Right lobe of liver (tissue), 6 donors: ENCODE results near the gene OSBPL2. TPM values are rescaled to one million over a fixed set of nuclear protein-coding genes. Genes with fewer than 3 reads are reported as not detected.

Experiments used
- ATAC-seq, 4 donors: fragments of 200-7000 bp; cut with Tn5 transposase; one replicate each; pipeline ENCODE4 v1.9.1; 2020; ENCODE audit warnings: mild to moderate bottlenecking in 4 of 4, moderate library complexity in 4 of 4
- DNase-seq, 3 donors: peaks; one replicate each; pipeline ENCODE4 v3.0.0-alpha.2; 2020
- H3K27ac ChIP-seq, 3 donors: fragments of 200-600 bp; one replicate each; pipeline ENCODE4 v1.8.0; 2022
- H3K27me3 ChIP-seq, 2 donors: fragments of 200-600 bp; one replicate each; pipeline ENCODE4 v1.8.0; 2022
- H3K36me3 ChIP-seq, 4 donors: fragments of 200-600 bp; sonication (generic) in 1 of 4; one replicate each; pipeline versions ENCODE4 v1.5.1 to v1.8.0; 2017 to 2022; ENCODE audit warnings: control low read depth in 1 of 4
- H3K4me1 ChIP-seq, 4 donors: fragments of 200-600 bp; sonication (generic) in 1 of 4; one replicate each; pipeline versions ENCODE4 v1.5.1 to v1.8.0; 2017 to 2022; ENCODE audit warnings: control low read depth in 1 of 4
- H3K4me3 ChIP-seq, 3 donors: fragments of 200-600 bp; one replicate each; pipeline ENCODE4 v1.8.0; 2022
- H3K9me3 ChIP-seq, 4 donors: fragments of 200-600 bp; sonication (generic) in 1 of 4; one replicate each; pipeline versions ENCODE4 v1.5.1 to v1.8.0; 2017 to 2022; ENCODE audit warnings: control low read depth in 1 of 4
- POLR2A ChIP-seq: fragments of 450-650 bp; IDR thresholded peaks from one replicate; pipeline ENCODE4 v1.6.1; 2017; ENCODE audit warnings: antibody characterized with exemption, mild to moderate bottlenecking
- WGBS: methylation state at CpG from one replicate; pipeline ENCODE4 v1.1.6; 2018; ENCODE audit warnings: low coverage, low lambda C conversion rate; ENCODE audit not compliant: insufficient coverage; ENCODE audit errors: missing lambda C conversion rate; 5-methylcytosine and 5-hydroxymethylcytosine counted together
- intact Hi-C, 2 donors: fragments of 100-400 bp; cut with DNase I; formaldehyde crosslinking; loops; one replicate each; pipeline versions ENCODE4 v1.11.2 to v1.14.1; 2022
- total RNA-seq, 6 experiments: library from RNA; depleted of rRNA in 2 of 6; stranded (reverse); fragments of >200 nt in 2 of 6; fragmentation: NEBNext Ultra II Directional in 3 of 6; extraction: Animal tissue kit (Norgen Biotek cat#: 25700) in 3 of 6; gene quantifications; one replicate each; pipeline versions ENCODE4 v1.1.0 to v1.2.4, GENCODE V29; 2016 to 2023
- TF ChIP-seq, protein P1 (sequence below), 4 donors: fragments of 200-600 bp in 3 of 4; fragments of 450-650 bp in 1 of 4; IDR thresholded peaks; one replicate each; pipeline versions ENCODE4 v1.5.1 to v1.8.0; 2016 to 2022; ENCODE audit warnings: antibody characterized with exemption in 4 of 4, mild to moderate bottlenecking in 2 of 4
- donor health status: DM: no; HTN: yes; CAD: no.
- donor health status: DM: no; HTN: no; CAD: no.
- donor health status: DM: no; HTN: no; CAD: no.
- donor health status: DM: no; HTN: yes; CAD: no.
- donor health status: DM: no; HTN: yes; CAD: no.

Gene OSBPL2
- total RNA-seq, 6 experiments from 2014 or later = 15.6 to 27.8 (median 21.2) TPM

DNA sequence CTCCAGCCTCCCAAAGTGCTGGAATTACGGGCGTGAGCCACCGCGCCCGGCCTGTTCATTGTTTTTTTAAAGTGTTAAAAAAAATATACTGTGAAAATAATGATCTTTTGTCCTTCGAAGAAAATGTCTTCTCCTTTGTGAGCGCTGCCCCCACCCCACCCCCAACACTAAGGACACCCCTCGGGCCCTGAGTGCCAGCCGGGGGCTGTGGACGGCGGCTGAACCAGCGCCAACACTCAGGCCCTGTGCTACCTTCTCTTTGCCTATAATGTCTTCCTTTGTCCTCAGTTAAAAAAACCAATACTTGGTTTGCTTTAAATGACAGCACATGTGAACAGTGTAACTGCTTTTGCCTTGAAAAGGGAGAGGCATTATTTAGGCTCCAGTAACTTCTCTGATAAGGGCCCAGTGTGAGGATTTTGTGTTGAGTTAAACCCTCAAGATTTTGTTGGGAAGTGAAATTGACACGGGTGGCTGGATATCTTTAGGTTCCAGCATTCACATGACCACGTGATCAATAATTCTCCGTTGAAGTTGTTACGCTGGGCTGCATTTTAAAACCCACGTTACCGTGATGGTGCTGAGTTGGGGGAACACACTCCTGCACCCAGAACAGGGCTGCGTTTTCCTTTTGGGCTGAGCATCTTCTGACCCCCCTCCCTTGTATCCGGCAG, 54.9 kb downstream of the OSBPL2 start:
- H3K9me3 ChIP-seq = no peaks in the 10 kb centered on the region
- TF ChIP-seq POLR2A = no peak
- TF ChIP-seq, protein P1, sequence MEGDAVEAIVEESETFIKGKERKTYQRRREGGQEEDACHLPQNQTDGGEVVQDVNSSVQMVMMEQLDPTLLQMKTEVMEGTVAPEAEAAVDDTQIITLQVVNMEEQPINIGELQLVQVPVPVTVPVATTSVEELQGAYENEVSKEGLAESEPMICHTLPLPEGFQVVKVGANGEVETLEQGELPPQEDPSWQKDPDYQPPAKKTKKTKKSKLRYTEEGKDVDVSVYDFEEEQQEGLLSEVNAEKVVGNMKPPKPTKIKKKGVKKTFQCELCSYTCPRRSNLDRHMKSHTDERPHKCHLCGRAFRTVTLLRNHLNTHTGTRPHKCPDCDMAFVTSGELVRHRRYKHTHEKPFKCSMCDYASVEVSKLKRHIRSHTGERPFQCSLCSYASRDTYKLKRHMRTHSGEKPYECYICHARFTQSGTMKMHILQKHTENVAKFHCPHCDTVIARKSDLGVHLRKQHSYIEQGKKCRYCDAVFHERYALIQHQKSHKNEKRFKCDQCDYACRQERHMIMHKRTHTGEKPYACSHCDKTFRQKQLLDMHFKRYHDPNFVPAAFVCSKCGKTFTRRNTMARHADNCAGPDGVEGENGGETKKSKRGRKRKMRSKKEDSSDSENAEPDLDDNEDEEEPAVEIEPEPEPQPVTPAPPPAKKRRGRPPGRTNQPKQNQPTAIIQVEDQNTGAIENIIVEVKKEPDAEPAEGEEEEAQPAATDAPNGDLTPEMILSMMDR (IDR thresholded peaks at IDR 0.05) = no peak
- H3K4me1 ChIP-seq = peaks cover 0 to 21% (median 9%) of the 10 kb centered on the region in 4 donors
- H3K27me3 ChIP-seq = no peaks in the 10 kb centered on the region
- DNase-seq = no peak
- H3K27ac ChIP-seq = no peak overlapping the region
- H3K4me3 ChIP-seq = no peak overlapping the region
- intact Hi-C loops = no loop called here
- peaks cover 0 to 44% (median 12%) of the 10 kb centered on the region in 4 donors for H3K36me3 ChIP-seq
- 87% methylated on average over 19 of the region's 20 CpGs for WGBS
- ATAC-seq = no peak

DNA sequence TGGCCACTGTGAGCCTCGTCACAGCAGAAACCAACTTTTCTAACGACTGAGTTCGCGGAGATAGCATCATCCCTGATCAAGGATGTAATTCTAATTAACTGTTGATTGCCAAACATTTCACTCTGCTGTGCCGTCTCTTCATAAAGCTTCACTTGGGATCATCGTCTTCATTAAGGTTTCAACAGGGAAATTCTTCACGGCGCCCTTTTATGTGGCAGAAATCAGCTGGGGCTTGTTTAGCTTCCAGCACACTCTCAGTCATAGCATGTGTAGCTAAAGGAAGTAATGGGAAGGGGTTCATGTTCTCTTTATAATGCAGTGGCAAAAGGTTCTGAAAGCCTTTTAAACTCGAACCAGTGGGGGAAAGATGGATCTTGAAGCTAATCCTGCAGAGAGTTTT, 55.6 kb downstream of the OSBPL2 start:
- Histone ChIP-seq H3K27me3 (no peaks in the 10 kb centered on the region), H3K4me3 (no peak overlapping the region), H3K4me1 (peaks cover 0 to 27% (median 11%) of the 10 kb centered on the region in 4 donors), H3K9me3 (no peaks in the 10 kb centered on the region), H3K27ac (no peak overlapping the region), H3K36me3 (peaks cover 0 to 44% (median 12%) of the 10 kb centered on the region in 4 donors)
- ATAC-seq (no peak), DNase-seq (no peak)
- TF ChIP-seq, protein P1 (IDR thresholded peaks at IDR 0.05) = no peak
- TF ChIP-seq POLR2A = no peak
- intact Hi-C loops = no loop called here
- 90% methylated on average over 3 of the region's 9 CpGs for WGBS

DNA sequence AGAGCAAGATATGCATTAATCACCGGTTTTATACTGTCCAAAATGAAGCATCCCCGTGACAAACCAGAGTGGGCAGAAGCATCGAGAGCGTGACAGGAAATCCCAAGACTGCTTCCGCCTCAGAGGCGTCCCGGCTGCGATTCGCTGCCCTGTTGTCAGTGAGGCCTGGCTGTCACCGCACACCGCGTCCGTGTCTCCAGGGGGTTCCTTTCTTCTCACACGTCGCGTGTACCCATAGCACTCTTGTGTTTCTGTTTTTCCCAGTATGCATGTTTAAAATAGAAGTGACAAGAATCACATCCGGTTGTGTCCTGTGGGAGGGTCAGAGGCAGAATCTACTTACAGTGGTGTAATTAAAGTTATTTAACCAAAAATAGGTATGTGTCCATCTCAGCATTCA, 56.2 kb downstream of the OSBPL2 start:
- H3K36me3 ChIP-seq = peaks cover 0 to 38% (median 12%) of the 10 kb centered on the region in 4 donors

DNA sequence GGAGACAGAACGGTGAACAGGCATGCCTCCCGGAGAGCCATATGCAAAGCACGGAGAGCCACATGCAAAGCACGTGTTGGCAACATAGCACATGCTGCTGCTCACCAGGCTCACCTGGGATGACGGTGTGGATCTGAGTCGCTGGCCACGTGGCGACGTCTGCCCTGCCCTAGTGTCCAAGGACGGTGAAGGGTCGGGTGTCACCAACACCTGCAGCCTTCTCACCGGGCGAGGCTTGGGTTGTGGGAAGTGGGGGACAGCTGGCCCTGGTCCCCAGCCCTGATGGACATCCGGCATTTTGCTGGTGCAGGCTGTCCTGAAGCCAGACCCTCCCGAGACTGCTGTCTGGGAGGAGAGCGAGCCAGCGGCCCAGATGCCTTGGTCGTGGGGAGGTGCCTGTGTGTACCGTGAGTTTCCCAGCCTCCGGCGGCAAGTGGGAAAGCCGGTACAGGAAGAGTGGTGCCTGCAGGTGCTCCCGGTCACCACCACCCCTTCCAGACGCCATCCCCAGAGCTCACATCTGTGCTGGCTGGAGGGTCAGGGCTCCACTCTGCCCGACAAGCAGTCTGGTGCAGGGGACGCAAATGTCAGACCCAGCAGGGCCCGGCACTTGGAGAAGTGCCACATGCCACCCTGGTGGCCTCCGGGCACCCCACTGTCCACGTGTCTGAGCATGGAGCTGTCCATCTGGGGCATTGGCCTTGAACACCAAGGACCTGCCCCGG, 58.6 kb downstream of the OSBPL2 start:
- ATAC-seq (peak; percentile 27 to 69 (median 50)), DNase-seq (peak in 2 of 3 donors; percentile 83 to 87)
- peaks cover 0 to 25% (median 9%) of the 10 kb centered on the region in 4 donors for H3K36me3 ChIP-seq
- TF ChIP-seq, protein P1 (IDR thresholded peaks at IDR 0.05) = no peak
- no peak for TF ChIP-seq POLR2A
- intact Hi-C loops = no loop called here
- 40% methylated on average over 1 of the region's 30 CpGs for WGBS
- H3K27ac ChIP-seq = peak overlapping the region in 2 of 3 donors; percentile 35 to 67
- no peak overlapping the region for H3K4me3 ChIP-seq
- H3K27me3 ChIP-seq = no peaks in the 10 kb centered on the region
- no peaks in the 10 kb centered on the region for H3K9me3 ChIP-seq
- H3K4me1 ChIP-seq = peaks cover 0 to 27% (median 11%) of the 10 kb centered on the region in 4 donors

More for the DNA sequence above, 56.2 kb downstream of the OSBPL2 start:
- Histone ChIP-seq H3K27ac (no peak overlapping the region), H3K27me3 (no peaks in the 10 kb centered on the region), H3K4me1 (peaks cover 0 to 27% (median 11%) of the 10 kb centered on the region in 4 donors), H3K4me3 (no peak overlapping the region), H3K9me3 (no peaks in the 10 kb centered on the region)
- TF ChIP-seq, protein P1 (IDR thresholded peaks at IDR 0.05) = no peak
- TF ChIP-seq POLR2A = no peak
- WGBS = 90% methylated on average over 15 of the region's 17 CpGs
- intact Hi-C loops = no loop called here
- DNase-seq = no peak
- ATAC-seq = no peak
